NCI-H524 (cell line): ENCODE results near the gene CLPTM1L.

Source experiments
- DNase-seq, 2 experiments: peaks; one replicate each; lab custom pipeline; 2025; lab: John Stamatoyannopoulos, UW

The CLPTM1L gene

DNA sequence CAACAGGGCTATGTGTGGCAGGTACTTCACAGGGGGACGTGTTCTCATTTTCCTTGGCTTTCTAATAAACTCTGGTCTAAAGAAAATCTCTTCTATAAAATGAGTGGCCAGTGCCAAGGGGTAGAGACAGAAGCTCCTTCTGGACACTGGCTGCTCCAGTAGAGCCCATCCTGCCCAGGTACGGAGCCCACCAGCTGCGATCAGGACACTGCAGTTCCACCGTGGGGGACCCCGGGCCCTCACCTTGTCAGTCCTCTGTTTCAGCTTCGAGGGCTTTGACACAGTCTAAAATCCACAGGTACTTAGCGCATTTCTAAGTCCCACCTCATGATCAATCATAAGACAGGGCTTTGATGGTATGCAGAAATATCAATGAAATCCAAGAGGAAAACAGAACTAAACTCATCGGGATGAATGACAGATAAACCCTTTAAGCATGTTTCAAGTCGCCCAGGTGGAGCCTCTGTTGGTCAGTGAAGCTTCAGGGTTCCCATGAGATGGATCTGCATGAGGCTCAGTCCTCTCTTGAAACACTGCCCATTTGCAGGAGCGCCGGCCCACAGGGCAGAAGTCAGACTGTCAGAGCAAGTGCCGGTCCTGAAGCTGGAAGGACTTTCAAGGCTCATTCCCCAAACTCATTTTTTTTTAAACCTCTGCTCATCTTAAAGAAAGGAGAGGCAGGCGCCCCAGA lies 29.7 kb downstream of the CLPTM1L start:
- DNase-seq: no peak

DNA sequence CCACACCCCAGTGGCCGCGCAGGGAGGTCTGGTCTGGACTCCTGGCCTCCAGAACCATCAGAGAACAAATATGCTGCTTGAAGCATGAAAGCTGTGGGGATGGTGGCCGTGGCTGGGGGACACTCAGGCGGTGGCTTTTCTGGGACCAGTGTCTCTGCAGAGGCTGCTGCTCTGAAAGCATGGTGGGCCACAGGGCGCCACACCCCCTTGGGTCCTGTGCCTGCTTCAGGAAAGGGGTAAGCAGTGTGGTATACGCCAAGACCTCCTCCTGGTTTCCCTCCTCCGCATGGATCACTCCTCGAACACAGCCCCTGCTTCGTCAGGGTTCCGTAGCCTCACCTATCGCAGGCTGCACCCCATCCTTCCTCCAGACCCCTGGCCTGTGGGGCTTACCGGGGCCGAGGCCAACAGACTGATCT lies 30.3 kb downstream of the CLPTM1L start:
- DNase-seq: no peak

DNA sequence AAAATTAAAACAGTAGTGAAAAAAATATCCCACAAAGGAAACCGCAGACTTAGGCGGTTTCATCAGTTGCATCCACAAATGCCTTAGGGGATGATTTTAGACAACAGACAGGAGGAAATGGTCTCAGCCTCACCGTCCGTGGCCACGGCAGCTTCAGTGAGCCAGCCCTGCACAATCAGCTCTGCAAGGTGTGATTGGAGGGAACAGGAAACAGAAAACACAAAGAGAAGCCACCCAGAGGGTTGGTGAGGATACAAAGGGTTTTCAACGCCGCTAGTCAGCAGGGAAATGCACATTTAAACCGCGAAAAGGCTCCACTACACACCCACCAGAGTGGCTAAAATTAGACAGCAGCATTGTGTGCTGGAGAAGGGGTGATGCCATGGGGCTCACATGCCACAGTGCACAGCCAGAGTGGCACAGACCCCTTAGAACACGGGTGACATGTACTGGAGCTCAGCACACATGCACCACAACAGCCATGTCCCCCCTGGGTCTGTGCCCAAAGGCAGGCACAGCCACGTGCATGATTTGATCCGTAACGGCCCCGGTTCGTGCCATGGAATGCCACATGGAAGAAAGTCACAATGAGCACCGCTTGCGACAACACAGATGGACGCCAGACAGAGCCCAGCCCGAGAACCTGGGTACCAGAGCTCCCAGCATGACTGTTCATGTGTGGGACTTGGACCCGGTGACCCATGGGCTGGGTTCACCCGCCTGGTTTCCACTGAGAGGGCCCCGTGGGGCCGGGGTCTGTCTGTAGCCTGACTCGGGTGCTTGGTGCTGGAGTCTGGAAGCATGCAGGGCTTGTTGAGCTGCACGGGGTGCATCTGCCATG lies 31.7 kb downstream of the CLPTM1L start:
- DNase-seq: no peak

DNA sequence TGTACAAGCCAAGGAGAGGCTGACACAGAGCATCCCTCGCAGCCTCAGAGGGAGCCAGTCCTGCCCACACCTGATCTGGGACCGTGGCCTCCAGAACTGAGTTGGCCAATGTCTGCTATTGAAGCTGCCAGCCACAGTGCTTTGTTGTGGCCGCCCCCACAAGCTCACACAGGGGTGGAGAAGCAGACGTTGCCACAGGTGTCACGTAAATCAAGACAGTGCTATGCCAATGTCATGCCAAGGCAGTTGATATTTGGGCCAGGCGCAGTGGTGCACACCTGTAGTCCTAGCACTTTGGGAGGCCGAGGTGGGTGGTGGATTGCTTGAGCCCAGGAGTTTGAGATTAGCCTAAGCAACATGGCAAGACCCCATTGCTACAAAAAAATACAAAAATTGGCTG lies 32.7 kb downstream of the CLPTM1L start:
- DNase-seq: no peak

DNA sequence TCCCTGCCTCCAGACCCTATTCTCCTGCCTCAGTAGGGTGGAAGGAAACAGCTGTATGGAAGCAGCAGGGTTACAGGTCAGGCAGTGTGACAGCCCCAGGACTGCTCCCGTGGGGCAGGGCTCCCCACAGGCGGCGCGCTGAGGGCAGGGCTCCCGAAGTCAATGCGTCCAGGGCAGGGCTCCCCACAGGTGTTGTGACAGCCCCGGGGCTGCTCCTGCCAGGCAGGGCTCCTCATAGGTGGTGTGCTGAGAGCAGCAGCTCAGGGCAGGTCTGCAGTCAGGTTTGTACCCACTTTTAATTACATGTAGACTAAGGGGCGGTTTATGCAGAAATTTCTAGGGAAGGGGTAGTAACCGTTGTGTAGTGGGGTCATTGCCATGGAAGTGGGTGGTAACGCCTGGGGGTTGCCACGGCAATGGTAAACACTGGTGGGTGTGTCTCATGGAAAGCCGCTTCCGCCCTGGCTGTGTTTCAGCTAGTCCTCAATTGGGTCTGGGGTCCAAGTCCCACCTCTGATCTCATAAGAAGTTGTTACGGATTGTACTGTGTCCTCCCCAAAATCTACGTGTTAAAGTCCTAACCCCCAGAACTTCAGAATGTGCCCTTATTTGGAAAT lies 33.4 kb downstream of the CLPTM1L start:
- DNase-seq: no peak

DNA sequence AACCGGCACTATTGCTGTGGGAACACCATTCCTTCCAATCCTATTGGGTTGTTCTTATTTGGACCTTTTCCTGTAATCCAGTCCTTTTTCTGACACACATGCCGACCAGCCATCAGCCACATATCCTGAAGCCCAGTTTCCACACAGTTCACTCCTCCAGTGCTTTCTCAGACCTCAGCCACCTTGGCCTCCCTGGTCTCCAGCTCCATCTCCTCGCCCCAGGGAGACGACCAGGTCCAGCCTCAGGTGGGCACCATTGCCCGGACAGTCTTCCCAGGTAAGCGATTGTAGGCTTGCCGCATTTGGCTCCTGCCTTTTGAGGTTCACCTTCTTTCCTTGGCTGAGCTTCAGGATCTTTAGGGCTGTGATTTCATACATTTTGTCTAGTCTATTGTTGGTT lies 34.8 kb downstream of the CLPTM1L start:
- no peak for DNase-seq

DNA sequence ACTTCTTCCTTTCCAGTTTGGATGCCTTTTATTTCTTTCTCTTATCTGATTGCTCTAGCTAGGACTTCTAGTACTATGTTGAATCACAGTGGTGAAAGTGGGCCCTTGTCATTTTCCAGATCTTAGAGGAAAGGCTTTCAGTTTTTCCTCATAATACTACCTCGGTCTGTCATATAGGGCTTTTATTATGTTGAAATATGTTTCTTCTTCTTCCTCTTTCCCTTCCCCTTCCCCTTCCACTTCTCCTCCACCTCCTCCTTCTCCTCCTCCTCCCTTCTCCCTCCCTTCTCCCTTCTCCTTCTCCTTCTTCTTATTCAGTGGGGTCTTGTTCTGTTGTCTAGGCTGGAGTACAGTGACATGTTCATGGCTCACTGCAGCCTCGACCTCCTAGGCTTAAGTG lies 40.9 kb downstream of the CLPTM1L start:
- no peak for DNase-seq

DNA sequence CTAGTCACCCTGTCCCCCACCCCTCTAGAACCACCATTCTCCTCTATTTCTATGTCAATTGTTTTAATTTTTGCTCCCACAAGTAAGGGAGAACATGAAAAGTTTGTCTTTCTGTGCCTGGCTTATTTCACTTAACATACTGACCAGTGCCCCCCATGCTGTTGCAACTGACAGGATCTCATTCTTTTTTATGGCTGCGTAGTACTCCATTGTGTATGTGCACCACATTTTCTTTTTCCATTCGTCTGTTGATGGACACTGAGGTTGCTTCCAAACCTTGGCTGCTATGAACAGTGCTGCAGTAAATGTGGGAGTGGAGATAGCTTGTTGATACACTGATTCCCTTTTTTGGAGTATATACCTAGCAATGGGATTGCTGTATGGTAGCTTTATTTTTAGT lies 42.6 kb downstream of the CLPTM1L start:
- DNase-seq: no peak

DNA sequence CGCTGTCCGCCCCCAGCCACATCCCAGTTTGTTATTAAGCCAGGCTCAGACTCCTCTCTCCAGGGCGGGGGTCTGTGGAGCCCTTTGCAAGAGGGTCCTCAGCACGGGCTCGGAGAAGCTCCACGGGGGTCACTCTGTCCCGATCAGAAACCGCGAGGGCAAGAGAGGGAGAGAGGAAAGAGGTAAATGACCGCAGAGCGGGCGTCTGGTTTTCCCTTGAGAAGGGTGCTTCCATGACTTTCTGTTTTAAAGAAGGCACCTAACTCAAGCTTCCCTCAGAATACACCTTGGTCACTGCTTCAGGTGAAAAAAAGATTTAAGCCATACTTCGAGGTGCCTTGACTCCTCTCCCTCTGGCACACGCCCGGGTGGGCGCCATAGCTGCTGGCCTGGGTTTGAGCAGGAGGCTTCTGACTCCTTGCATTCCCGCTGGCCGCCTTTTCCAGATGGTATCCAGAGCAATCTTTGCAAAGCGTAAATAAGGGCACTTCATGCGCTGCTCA lies 44.3 kb downstream of the CLPTM1L start:
- peak in 1 of 2 experiments; percentile 53 for DNase-seq

DNA sequence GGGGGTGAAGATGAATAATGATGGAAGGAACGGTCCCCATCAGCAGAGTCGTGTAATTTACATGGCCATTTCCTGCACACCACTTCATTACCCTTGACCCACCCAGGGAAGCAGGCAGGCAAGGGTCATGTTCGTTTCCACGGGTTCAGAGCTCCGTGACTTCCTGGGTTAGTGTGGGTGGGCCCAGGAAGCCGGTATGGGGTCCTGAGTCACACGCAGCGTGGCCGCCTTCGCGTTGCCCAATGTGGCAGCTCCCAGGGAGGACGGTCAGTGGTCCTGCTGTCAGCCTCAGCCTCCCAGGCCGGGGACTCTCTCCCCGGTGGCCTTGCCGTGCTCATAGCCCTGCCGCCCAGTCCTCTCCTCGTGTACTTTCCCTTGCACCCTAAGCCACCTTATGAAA lies 44.9 kb downstream of the CLPTM1L start:
- DNase-seq: no peak

DNA sequence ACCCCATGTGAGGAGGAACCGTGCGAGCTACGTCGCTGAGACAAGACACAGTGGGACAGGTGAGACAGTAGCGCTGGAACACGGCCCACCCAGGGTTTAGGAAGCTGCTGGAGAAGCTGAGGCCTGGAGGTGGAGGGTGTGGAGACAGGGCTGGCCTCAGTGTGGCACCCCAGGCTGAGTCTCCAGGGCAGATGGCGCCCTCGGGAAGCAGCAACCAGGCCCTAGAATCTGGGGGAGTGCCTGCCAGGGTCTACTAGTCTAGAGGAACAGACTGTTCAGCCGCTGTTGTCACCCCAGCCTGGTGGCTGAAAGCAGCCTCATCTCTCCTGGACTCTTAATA lies 45.4 kb downstream of the CLPTM1L start:
- DNase-seq: no peak

DNA sequence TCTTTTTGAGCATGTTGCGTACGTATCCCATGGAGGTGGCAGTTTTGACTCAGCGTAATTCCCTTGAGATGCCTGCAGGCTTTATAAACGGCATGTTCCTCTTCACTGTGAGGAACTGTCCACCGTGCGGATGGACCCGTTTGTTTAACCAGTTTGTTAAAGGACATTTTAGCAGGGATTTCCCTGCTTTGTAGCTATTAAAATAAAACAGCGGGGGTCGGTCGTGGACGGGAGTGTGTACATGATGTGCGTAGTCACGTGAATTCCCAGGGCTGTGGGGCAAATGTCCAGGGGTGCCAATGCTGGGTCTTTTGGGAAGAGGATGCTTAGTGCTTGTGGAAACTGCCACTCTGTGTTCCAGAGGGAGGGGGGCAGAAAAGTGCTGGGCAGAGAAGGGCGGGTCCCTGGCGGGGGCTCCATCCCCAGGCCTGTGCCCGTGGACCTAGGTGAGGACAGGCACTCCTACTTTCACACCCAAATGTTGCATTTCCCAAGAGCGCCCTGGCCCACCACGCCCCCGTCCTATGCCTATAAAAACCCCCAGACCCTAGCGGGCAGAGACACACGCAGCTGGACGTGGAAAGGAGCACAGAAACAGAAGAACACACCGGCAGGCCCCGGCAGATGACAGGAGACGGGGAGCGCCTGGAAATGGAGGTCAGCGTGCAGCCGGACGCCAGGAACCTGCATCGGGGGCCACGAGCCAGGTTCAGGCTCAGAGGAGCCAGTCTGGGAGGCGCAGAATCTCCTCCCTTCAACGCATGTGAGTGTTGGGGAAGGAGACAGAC lies 46.0 kb downstream of the CLPTM1L start:
- DNase-seq: no peak

DNA sequence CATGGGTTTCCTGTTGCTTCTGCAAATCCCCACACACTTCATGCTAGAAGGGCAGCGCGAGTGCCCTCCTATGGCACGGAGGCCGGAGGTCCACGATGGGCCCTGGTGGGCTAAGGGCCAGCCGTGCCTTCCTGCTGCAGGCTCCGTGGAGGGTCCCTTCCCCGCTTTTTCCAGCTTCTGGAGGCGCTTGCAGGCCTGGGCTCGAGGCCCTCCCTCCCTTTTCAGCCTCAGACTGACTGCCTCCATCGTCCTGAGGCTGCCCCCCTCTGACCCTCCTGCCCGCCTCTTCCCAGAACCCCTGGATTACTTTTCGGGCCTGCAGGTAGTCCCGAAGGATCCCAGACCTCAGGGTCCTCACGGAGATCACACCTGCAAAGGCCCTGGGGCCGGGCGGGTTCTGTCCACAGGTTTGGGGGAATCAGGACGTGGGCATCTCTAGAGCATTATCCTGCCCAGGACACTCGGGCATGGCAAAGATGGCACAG lies 46.8 kb downstream of the CLPTM1L start:
- no peak for DNase-seq

DNA sequence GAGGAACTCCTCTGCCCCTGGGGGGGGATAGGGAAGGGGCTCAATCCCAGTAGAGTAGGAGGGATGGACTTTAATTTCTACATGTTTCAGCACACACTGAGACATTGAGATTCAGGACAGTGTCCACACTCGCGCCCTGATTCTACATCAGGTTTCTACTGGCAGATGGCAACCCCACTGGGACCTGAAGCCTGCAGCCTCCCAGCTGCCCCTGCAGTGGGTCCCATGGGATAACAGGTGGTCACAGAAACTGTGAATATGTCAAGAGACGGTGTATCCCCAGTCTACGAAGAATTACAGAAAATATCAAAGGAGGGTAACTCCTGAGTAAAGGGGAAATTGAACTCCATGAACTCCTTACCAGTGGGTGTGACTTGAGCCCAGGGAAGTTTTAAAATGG lies 47.7 kb downstream of the CLPTM1L start:
- DNase-seq: peak; percentile 89 to 97

DNA sequence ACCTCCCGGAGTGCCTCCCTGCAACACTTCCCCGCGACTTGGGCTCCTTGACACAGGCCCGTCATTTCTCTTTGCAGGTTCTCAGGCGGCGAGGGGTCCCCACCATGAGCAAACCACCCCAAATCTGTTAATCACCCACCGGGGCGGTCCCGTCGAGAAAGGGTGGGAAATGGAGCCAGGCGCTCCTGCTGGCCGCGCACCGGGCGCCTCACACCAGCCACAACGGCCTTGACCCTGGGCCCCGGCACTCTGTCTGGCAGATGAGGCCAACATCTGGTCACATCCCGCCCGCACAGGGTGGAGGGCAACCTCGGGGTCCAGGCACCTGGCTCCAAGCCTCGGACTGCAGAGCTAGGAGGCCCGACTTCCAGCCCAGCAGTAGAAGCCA lies 49.3 kb downstream of the CLPTM1L start:
- no peak for DNase-seq

DNA sequence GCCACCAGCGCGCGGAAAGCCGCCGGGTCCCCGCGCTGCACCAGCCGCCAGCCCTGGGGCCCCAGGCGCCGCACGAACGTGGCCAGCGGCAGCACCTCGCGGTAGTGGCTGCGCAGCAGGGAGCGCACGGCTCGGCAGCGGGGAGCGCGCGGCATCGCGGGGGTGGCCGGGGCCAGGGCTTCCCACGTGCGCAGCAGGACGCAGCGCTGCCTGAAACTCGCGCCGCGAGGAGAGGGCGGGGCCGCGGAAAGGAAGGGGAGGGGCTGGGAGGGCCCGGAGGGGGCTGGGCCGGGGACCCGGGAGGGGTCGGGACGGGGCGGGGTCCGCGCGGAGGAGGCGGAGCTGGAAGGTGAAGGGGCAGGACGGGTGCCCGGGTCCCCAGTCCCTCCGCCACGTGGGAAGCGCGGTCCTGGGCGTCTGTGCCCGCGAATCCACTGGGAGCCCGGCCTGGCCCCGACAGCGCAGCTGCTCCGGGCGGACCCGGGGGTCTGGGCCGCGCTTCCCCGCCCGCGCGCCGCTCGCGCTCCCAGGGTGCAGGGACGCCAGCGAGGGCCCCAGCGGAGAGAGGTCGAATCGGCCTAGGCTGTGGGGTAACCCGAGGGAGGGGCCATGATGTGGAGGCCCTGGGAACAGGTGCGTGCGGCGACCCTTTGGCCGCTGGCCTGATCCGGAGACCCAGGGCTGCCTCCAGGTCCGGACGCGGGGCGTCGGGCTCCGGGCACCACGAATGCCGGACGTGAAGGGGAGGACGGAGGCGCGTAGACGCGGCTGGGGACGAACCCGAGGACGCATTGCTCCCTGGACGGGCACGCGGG lies 49.9 kb downstream of the CLPTM1L start, which contains the start of gene TERT:
TERT (minus strand) TSS at position 234 of the 815 bp plus-strand sequence; CDS start at position 155, 79 bp downstream.
- DNase-seq: no peak

DNA sequence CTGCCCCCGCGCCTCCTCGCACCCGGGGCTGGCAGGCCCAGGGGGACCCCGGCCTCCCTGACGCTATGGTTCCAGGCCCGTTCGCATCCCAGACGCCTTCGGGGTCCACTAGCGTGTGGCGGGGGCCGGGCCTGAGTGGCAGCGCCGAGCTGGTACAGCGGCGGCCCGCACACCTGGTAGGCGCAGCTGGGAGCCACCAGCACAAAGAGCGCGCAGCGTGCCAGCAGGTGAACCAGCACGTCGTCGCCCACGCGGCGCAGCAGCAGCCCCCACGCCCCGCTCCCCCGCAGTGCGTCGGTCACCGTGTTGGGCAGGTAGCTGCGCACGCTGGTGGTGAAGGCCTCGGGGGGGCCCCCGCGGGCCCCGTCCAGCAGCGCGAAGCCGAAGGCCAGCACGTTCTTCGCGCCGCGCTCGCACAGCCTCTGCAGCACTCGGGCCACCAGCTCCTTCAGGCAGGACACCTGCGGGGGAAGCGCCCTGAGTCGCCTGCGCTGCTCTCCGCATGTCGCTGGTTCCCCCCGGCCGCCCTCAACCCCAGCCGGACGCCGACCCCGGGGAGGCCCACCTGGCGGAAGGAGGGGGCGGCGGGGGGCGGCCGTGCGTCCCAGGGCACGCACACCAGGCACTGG lies 50.6 kb downstream of the CLPTM1L start:
- DNase-seq: peak in 1 of 2 experiments; percentile 21

DNA sequence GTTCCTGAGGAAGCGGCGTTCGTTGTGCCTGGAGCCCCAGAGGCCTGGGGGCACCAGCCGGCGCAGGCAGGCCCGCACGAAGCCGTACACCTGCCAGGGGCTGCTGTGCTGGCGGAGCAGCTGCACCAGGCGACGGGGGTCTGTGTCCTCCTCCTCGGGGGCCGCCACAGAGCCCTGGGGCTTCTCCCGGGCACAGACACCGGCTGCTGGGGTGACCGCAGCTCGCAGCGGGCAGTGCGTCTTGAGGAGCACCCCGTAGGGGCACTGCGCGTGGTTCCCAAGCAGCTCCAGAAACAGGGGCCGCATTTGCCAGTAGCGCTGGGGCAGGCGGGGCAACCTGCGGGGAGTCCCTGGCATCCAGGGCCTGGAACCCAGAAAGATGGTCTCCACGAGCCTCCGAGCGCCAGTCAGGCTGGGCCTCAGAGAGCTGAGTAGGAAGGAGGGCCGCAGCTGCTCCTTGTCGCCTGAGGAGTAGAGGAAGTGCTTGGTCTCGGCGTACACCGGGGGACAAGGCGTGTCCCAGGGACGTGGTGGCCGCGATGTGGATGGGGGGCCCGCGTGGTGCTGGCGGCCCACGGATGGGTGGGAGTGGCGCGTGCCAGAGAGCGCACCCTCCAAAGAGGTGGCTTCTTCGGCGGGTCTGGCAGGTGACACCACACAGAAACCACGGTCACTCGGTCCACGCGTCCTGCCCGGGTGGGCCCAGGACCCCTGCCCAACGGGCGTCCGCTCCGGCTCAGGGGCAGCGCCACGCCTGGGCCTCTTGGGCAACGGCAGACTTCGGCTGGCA lies 51.3 kb downstream of the CLPTM1L start:
- DNase-seq: no peak

DNA sequence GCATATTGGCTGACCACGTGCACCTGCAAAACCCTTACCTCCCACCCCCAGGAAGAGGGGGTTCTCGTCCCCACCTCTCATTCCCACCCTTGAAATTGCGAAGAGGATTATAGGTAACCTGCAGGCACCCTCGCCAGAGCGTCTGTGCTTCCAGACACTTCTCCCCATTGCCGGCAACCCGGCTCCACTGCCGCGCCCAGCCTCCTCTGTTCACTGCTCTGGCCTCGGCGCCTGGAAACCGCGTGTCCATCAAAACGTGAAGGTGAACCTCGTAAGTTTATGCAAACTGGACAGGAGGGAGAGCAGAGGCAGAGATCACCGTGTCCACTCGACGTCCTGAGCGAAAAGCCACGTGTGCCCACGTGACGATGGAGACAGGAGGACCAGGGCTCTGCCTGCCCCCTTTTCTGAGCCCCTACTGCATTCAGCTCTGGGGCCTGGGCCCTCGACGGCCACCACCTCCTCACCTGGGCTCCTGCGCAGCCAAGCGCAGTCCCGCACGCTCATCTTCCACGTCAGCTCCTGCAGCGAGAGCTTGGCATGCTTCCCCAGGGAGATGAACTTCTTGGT lies 52.0 kb downstream of the CLPTM1L start:
- DNase-seq: no peak
